ENCODE measurements around the gene C6orf89. TPM values are rescaled to one million over a fixed set of nuclear protein-coding genes. Genes with fewer than 3 reads are reported as not detected.

The C6orf89 gene
- total and polyA plus RNA-seq, 2 of the 8 experiments (the other 6 are each of a cell fraction or from before 2014, with no cell fraction given) = 4.6 to 12.3 TPM

DNA sequence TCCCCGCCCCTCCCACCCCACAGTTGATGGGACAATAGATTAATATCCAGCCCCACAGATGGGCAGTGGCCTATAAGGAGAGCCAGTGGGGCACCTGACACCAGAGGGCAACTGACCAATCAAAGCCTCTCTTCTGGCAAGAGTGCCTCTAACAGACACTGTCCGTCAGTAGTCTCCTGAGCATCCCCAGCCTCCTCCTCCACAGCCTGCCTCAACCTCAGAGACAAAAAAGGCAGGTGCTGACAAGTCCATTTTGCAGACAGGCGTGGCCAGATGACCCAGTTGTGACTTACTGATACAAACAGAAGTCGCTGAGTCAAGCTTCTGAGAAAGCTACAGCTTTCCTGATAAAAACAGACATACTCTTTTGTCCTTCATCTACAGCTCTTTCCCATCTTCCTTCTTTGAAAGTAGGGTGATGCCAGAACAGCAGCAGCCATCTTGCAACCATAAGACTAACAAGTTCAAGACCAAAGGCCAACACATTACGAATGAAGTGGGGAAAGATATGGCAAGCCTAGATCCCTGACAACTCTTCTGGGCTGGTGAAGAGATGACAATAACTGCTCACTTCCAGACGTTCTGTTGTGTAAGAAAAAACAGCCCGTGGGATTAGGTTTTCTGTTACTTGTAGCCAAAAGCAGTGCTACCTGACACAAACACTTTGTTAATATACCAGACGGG lies 23.4 kb upstream of the C6orf89 start:
- H3K4me2 ChIP-seq (ENCODE audit: insufficient read depth in 1 of 2, low read depth in 2 of 2, low read length in 2 of 2) = no peak overlapping the region
- H3K56ac ChIP-seq (replicated peaks; ENCODE audit: insufficient read length, low read depth, low read length) = no peak overlapping the region
- H2BK120ac ChIP-seq (replicated peaks; ENCODE audit: low read depth, low read length) = no peak overlapping the region
- no peak overlapping the region for H4K5ac ChIP-seq (ENCODE audit: insufficient read length, low read depth, low read length)
- no peak overlapping the region; the same call in 1 of the 2 replicates for H2BK15ac ChIP-seq (ENCODE audit: low read length)
- H4K91ac ChIP-seq (replicated peaks; ENCODE audit: insufficient read length, low read length) = no peak overlapping the region
- no peak for FAIRE-seq
- H2BK12ac ChIP-seq (ENCODE audit: low read depth, low read length) = no peak overlapping the region
- no peak overlapping the region for H2AK5ac ChIP-seq (ENCODE audit: low read depth, low read length)
- H3K14ac ChIP-seq (ENCODE audit: insufficient read length) = no peak overlapping the region
- no peak overlapping the region for H2AFZ ChIP-seq (ENCODE audit: low read length)
- H3K18ac ChIP-seq (ENCODE audit: extremely low read depth, low read length) = no peak overlapping the region
- peaks cover 2 to 28% (median 14%) of the 10 kb centered on the region in 4 experiments for H3K36me3 ChIP-seq (ENCODE audit: control insufficient read depth in 2 of 4, insufficient read depth in 4 of 4, low read length in 3 of 4)
- H3K23me2 ChIP-seq (ENCODE audit: low read depth, low read length) = no peaks in the 10 kb centered on the region; the same call in 1 of the 2 replicates
- no peak overlapping the region for H2BK5ac ChIP-seq (ENCODE audit: low read depth, low read length)
- DNase-seq (ENCODE audit: low read depth in 1 of 2, low spot score in 2 of 2) = no peak
- H4K8ac ChIP-seq (ENCODE audit: extremely low read depth, insufficient read depth, low read length) = no peak overlapping the region
- WGBS, 2 experiments (ENCODE audit: extremely low coverage in 1 of 2, insufficient coverage in 1 of 2, insufficient read length in 1 of 2, insufficient replicate concordance in 2 of 2, low coverage in 1 of 2, low lambda C conversion rate in 2 of 2, missing lambda C conversion rate in 1 of 2) = 90% methylated on average over 8 of the region's 8 CpGs; no CpG with 5 or more reads in 1 of the 2 experiments
- peaks cover 25% of the 10 kb centered on the region for H3K79me1 ChIP-seq (ENCODE audit: low read depth, low read length)
- H3K4me3 ChIP-seq (ENCODE audit: extremely low read depth in 1 of 4, insufficient read depth in 2 of 4, low read depth in 3 of 4, low read length in 4 of 4) = no peak overlapping the region
- H3K9me3 ChIP-seq (ENCODE audit: insufficient read depth in 2 of 2, low read depth in 1 of 2, low read length in 1 of 2) = peaks cover 0 to 3% of the 10 kb centered on the region in 2 experiments; a peak in 2 of 4 replicates
- no peak overlapping the region for H3K23ac ChIP-seq (ENCODE audit: insufficient read length)
- peaks cover 5 to 77% of the 10 kb centered on the region in 2 experiments for H3K79me2 ChIP-seq (ENCODE audit: control insufficient read depth in 1 of 2, insufficient read depth in 2 of 2, low read length in 2 of 2)
- no peaks in the 10 kb centered on the region for H3K27me3 ChIP-seq (replicated peaks in 1 of 4; ENCODE audit: control insufficient read depth in 3 of 4, extremely low read depth in 1 of 4, insufficient read depth in 3 of 4, low read length in 3 of 4)
- POLR2A ChIA-PET (ENCODE audit: partially characterized antibody) = interaction anchor here (5.1 kb wide), 1 partner anchor 12 kb away, joined by 32 read pairs; the partner anchor contains the start of gene PPIL1
- H2BK20ac ChIP-seq (ENCODE audit: low read length) = no peak overlapping the region
- no peak overlapping the region for H3K9ac ChIP-seq (replicated peaks in 1 of 4; ENCODE audit: extremely low read depth in 1 of 4, low read depth in 3 of 4, low read length in 3 of 4)
- H4K20me1 ChIP-seq (replicated peaks in 1 of 2; ENCODE audit: control insufficient read depth in 1 of 2, insufficient read depth in 2 of 2, low read length in 2 of 2) = peaks cover 5 to 14% of the 10 kb centered on the region in 2 experiments
- H3K4ac ChIP-seq (replicated peaks; ENCODE audit: insufficient read length, low read depth, low read length) = no peak overlapping the region
- CTCF ChIA-PET (ENCODE audit: partially characterized antibody) = interaction anchor here (0.9 to 12.6 kb wide), 2 partner anchors 14 to 96 kb away, joined by 3 to 99 read pairs; no protein-coding TSS in a partner anchor
- H3K27ac ChIP-seq (ENCODE audit: low read depth, low read length) = no peak overlapping the region
- H3K4me1 ChIP-seq (replicated peaks in 1 of 4; ENCODE audit: control insufficient read depth in 3 of 4, insufficient read depth in 4 of 4, low read length in 3 of 4) = peaks cover 2 to 11% (median 3%) of the 10 kb centered on the region in 4 experiments; a peak in 5 of 7 replicates
- TF ChIP-seq, protein P1, sequence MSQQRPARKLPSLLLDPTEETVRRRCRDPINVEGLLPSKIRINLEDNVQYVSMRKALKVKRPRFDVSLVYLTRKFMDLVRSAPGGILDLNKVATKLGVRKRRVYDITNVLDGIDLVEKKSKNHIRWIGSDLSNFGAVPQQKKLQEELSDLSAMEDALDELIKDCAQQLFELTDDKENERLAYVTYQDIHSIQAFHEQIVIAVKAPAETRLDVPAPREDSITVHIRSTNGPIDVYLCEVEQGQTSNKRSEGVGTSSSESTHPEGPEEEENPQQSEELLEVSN (IDR thresholded peaks at IDR 0.05) = no peak
- TF ChIP-seq SIN3A (conservative IDR thresholded peaks at IDR 0.05 in 1 of 2, IDR thresholded peaks at IDR 0.05 in 1 of 2; ENCODE audit: low read depth in 1 of 2, low read length in 2 of 2) = no peak
